Measurements from ENCODE around the gene ADI1.
"Not testable (repeated sequence)": the region's sequence is repeated elsewhere in the genome, so short reads cannot be mapped to it uniquely, and the experiment has no call there.

ADI1 gene

GRCh38 chr2:3527886-3528785, 8.8 kb upstream of the ADI1 start:
- no peak for DNase-seq

GRCh38 chr2:3526871-3527270, 7.5 kb upstream of the ADI1 start:
- DNase-seq: no peak

- peak; percentile 53 for DNase-seq
Observed at GRCh38 chr2:3523551-3524041, 4.3 kb upstream of the ADI1 start.

- peak; percentile 81 for DNase-seq
Observed at GRCh38 chr2:3522961-3523421, 3.7 kb upstream of the ADI1 start.

GRCh38 chr2:3520591-3520990, 1.3 kb upstream of the ADI1 start:
- DNase-seq: no peak

GRCh38 chr2:3518496-3519254, 656 bp downstream of the ADI1 start:
- DNase-seq: peak; percentile 98

GRCh38 chr2:3517948-3518495, 1.3 kb downstream of the ADI1 start:
- DNase-seq: no peak

- no peak for DNase-seq
Observed at GRCh38 chr2:3516831-3517230, 2.5 kb downstream of the ADI1 start.

- not testable (repeated sequence) for DNase-seq
Observed at GRCh38 chr2:3515438-3515837, 3.9 kb downstream of the ADI1 start.

- no peak for DNase-seq
Observed at GRCh38 chr2:3513026-3513810, 6.1 kb downstream of the ADI1 start.

GRCh38 chr2:3512086-3512485, 7.2 kb downstream of the ADI1 start:
- DNase-seq: peak; percentile 26

- no peak for DNase-seq
Observed at GRCh38 chr2:3505771-3506170, 13.6 kb downstream of the ADI1 start.

- no peak for DNase-seq
Observed at GRCh38 chr2:3504741-3505140, 14.6 kb downstream of the ADI1 start.

- no peak for DNase-seq
Observed at GRCh38 chr2:3503483-3503882, 15.8 kb downstream of the ADI1 start.

GRCh38 chr2:3503046-3503445, 16.3 kb downstream of the ADI1 start:
- no peak for DNase-seq

GRCh38 chr2:3500326-3500899, 18.9 kb downstream of the ADI1 start:
- no peak for DNase-seq

GRCh38 chr2:3498783-3499394, 20.4 kb downstream of the ADI1 start:
- no peak for DNase-seq

- DNase-seq: not testable (repeated sequence)
Observed at GRCh38 chr2:3496708-3497080, 22.6 kb downstream of the ADI1 start.

- DNase-seq: no peak
Observed at GRCh38 chr2:3494984-3495666, 24.2 kb downstream of the ADI1 start.

- DNase-seq: peak; percentile 9
Observed at GRCh38 chr2:3493615-3494007, 25.7 kb downstream of the ADI1 start.

- peak; percentile 68 for DNase-seq
Observed at GRCh38 chr2:3492951-3493614, 26.2 kb downstream of the ADI1 start.
